HL-60 (cell line): Measurements from ENCODE around the gene SLC26A1.

Experiments used
- CTCF ChIP-seq: IDR thresholded peaks from one replicate; pipeline ENCODE4 v1.5.1; 2011; ENCODE audit warnings: low read length, control low read depth, inconsistent platforms; ENCODE audit not compliant: insufficient read depth
- REST ChIP-seq: IDR thresholded peaks from 2 replicates; pipeline ENCODE4 v1.6.1; 2012; ENCODE audit warnings: low read depth; ENCODE audit not compliant: insufficient replicate concordance

- TF ChIP-seq CTCF (no peak), REST (no peak)
These were observed 24.0 kb upstream of the SLC26A1 start for GRCh38 chr4:1017211-1017610.
